Endothelial cell of umbilical vein (primary cell): ENCODE measurements around the gene ANKMY1. TPM values are rescaled to one million over a fixed set of nuclear protein-coding genes. Genes with fewer than 3 reads are reported as not detected.

Source experiments
- BruUV-seq: library from RNA; stranded (reverse); fragments of 400-500 nt; replicated peaks from 2 replicates; lab custom pipeline; 2021; lab: Mats Ljungman, UMichigan
- CTCF ChIA-PET: fragments of 300-600, 350-600 bp; sonication (Branson Sonifier 250); formaldehyde crosslinking; loops from one replicate; lab custom pipeline; 2021; ENCODE audit warnings: antibody characterized with exemption, inconsistent platforms; lab: Charles Lee
- POLR2A ChIA-PET: fragments of 300-600, 350-600 bp; sonication (Branson Sonifier 250); formaldehyde crosslinking; loops from one replicate; lab custom pipeline; 2021; ENCODE audit warnings: antibody characterized with exemption, inconsistent platforms; lab: Charles Lee
- DNase-seq: peaks from one replicate; pipeline ENCODE4 v3.0.0-alpha.2; 2011; ENCODE audit warnings: low read depth, low spot score
- FAIRE-seq: peaks from 2 replicates; lab custom pipeline; 2011; peaks lifted over from hg19 to GRCh38; lab: Jason Lieb, UNC
- H2AFZ ChIP-seq: 2 replicates; pipeline ENCODE4 v1.6.0; 2012; ENCODE audit warnings: low read depth, low read length, control low read depth, inconsistent platforms
- H3K27ac ChIP-seq: 2 replicates; pipeline ENCODE4 v1.5.1; 2011; ENCODE audit warnings: low read depth, mild to moderate bottlenecking, control low read depth, low read length, moderate library complexity; ENCODE audit not compliant: insufficient read depth
- H3K27me3 ChIP-seq, 2 experiments: 2 replicates each; pipeline versions ENCODE4 v1.6.0 to v1.6.1; 2011; ENCODE audit warnings: low read length in 2 of 2, mixed read lengths in 1 of 2; ENCODE audit not compliant: control insufficient read depth in 2 of 2, insufficient read depth in 2 of 2
- H3K36me3 ChIP-seq, 2 experiments: 2 replicates in 1 of 2; 3 replicates in 1 of 2; pipeline ENCODE4 v1.5.1; 2011; ENCODE audit warnings: low read length in 2 of 2, mild to moderate bottlenecking in 1 of 2, moderate library complexity in 1 of 2; ENCODE audit not compliant: control insufficient read depth in 2 of 2, insufficient read depth in 2 of 2; ENCODE audit errors: extremely low read depth in 1 of 2
- H3K4me1 ChIP-seq: 3 replicates; pipeline ENCODE4 v1.5.1; 2011; ENCODE audit warnings: mild to moderate bottlenecking, low read length; ENCODE audit not compliant: control insufficient read depth, insufficient read depth; ENCODE audit errors: extremely low read depth
- H3K4me2 ChIP-seq: 2 replicates; pipeline ENCODE4 v1.6.1; 2011; ENCODE audit warnings: low read length, control low read depth, mixed read lengths; ENCODE audit not compliant: insufficient read depth
- H3K4me3 ChIP-seq, 3 experiments: fragments of 200-600 bp in 1 of 3; sonication (generic), shearing (Covaris generic) in 1 of 3; replicated peaks in 1 of 3; 2 replicates each; pipeline ENCODE4 v1.5.1; 2011 to 2016; ENCODE audit warnings: control low read depth in 3 of 3, low read length in 3 of 3, mild to moderate bottlenecking in 2 of 3, inconsistent platforms in 1 of 3, low read depth in 1 of 3, moderate library complexity in 1 of 3; ENCODE audit not compliant: insufficient read depth in 1 of 3
- H3K79me2 ChIP-seq: 2 replicates; pipeline ENCODE4 v1.6.0; 2012; ENCODE audit warnings: low read length, inconsistent platforms; ENCODE audit not compliant: control insufficient read depth, insufficient read depth
- H3K9ac ChIP-seq: replicated peaks from 2 replicates; pipeline ENCODE3; 2011; ENCODE audit warnings: low read length, control low read depth; ENCODE audit not compliant: insufficient read depth; ENCODE audit errors: extremely low read depth
- H3K9me1 ChIP-seq: replicated peaks from 3 replicates; pipeline ENCODE4 v1.6.0; 2011; ENCODE audit warnings: mild to moderate bottlenecking, low read length; ENCODE audit not compliant: control insufficient read depth, insufficient read depth; ENCODE audit errors: extremely low read depth
- H3K9me3 ChIP-seq: replicated peaks from 2 replicates; pipeline ENCODE4 v1.5.1; 2012; ENCODE audit warnings: low read length, inconsistent platforms; ENCODE audit not compliant: control insufficient read depth, insufficient read depth
- H4K20me1 ChIP-seq: replicated peaks from 2 replicates; pipeline ENCODE3; 2011; ENCODE audit warnings: mild to moderate bottlenecking, low read length; ENCODE audit not compliant: control insufficient read depth, insufficient read depth; ENCODE audit errors: extremely low read depth
- EZH2 ChIP-seq: IDR thresholded peaks from 2 replicates; pipeline ENCODE4 v1.6.1; 2012; ENCODE audit warnings: borderline replicate concordance, low read depth, mild to moderate bottlenecking, moderate library complexity, low read length, inconsistent platforms; ENCODE audit not compliant: severe bottlenecking
- FOS ChIP-seq: IDR thresholded peaks from 2 replicates; pipeline ENCODE4 v1.6.1; 2011; ENCODE audit warnings: mild to moderate bottlenecking, low read length, moderate library complexity, borderline replicate concordance; ENCODE audit not compliant: insufficient read depth
- GATA2 ChIP-seq: IDR thresholded peaks from 2 replicates; pipeline ENCODE4 v1.7.0; 2011; ENCODE audit warnings: low read depth, mild to moderate bottlenecking, moderate library complexity, mixed read lengths, low read length; ENCODE audit not compliant: insufficient read length, insufficient read depth
- JUN ChIP-seq: IDR thresholded peaks from 2 replicates; pipeline ENCODE4 v1.6.1; 2011; ENCODE audit warnings: borderline replicate concordance, low read depth; ENCODE audit not compliant: insufficient read length, insufficient read depth
- MYC ChIP-seq: IDR thresholded peaks from one replicate; pipeline ENCODE4 v1.6.1; 2011; ENCODE audit warnings: mild to moderate bottlenecking, low read depth, low read length
- POLR2A ChIP-seq: IDR thresholded peaks from 2 replicates; pipeline ENCODE4 v1.6.1; 2012; ENCODE audit warnings: low read depth, mild to moderate bottlenecking, control low read depth, low read length
- POLR2AphosphoS5 ChIP-seq: IDR thresholded peaks from 2 replicates; pipeline ENCODE4 v1.6.1; 2012; ENCODE audit warnings: low read depth, mild to moderate bottlenecking, control low read depth, low read length, moderate library complexity; ENCODE audit not compliant: insufficient read depth
- dilution Hi-C: fragments of 300-500 bp; cut with MboI; formaldehyde crosslinking; loops from one replicate; pipeline ENCODE4 v1.15.0; 2019; ENCODE audit warnings: low sequenced_read_pairs; ENCODE audit not compliant: extremely low pct_ligation_motif_present
- intact Hi-C: fragments of 100-400 bp; cut with micrococcal nuclease; formaldehyde crosslinking; loops from one replicate; pipeline ENCODE4 v1.10.0; 2022
- polyA plus RNA-seq, 4 experiments: library from polyadenylated mRNA; depleted of rRNA in 3 of 4; stranded (reverse) in 3 of 4; unstranded in 1 of 4; fragments of >200 nt; gene quantifications; 2 replicates each; pipeline versions ENCODE4 v1.2.1 to v1.2.3, GENCODE V29; 2011 to 2012; ENCODE audit warnings: missing spikeins in 1 of 4
- total RNA-seq: library from RNA; stranded (reverse); gene quantifications from 2 replicates; pipeline ENCODE4 v1.2.3, GENCODE V29; 2021
- TF ChIP-seq, protein P1 (sequence below), 2 donors: IDR thresholded peaks; 1 replicate in 1 of 2; 2 replicates in 1 of 2; pipeline ENCODE4 v1.5.1; 2011; ENCODE audit warnings: low read length in 2 of 2, mild to moderate bottlenecking in 2 of 2, moderate library complexity in 2 of 2, control low read depth in 1 of 2, inconsistent platforms in 1 of 2, low read depth in 1 of 2; ENCODE audit not compliant: insufficient read depth in 1 of 2; ENCODE audit errors: extremely low read depth in 1 of 2
- TF ChIP-seq, protein P2 (sequence below): IDR thresholded peaks from 2 replicates; pipeline ENCODE4 v1.6.1; 2011; ENCODE audit not compliant: insufficient read depth, insufficient read length

Gene ANKMY1
- total and polyA plus RNA-seq, 2 donors (not counting 3 experiments of a cell fraction or from before 2014, with no cell fraction given), result 9.0 to 16.0 TPM

GRCh38 chr2:240600451-240600961, 42.7 kb upstream of the ANKMY1 start:
- Histone ChIP-seq H2AFZ (no peak overlapping the region), H3K79me2 (no peaks in the 10 kb centered on the region), H3K4me3 (no peak overlapping the region), H3K4me1 (peaks cover 2% of the 10 kb centered on the region), H4K20me1 (no peaks in the 10 kb centered on the region), H3K4me2 (no peak overlapping the region), H3K9ac (no peak overlapping the region), H3K9me1 (no peaks in the 10 kb centered on the region), H3K27me3 (no peaks in the 10 kb centered on the region), H3K9me3 (no peaks in the 10 kb centered on the region), H3K36me3 (peaks cover 0 to 8% of the 10 kb centered on the region in 2 experiments), H3K27ac (no peak overlapping the region)
- dilution Hi-C loops (no loop called here), intact Hi-C loops (loop anchor here (5.0 kb wide), 1 partner anchor 312 kb away; no protein-coding TSS in a partner anchor)
- TF ChIP-seq GATA2 (no peak), POLR2AphosphoS5 (no peak), MYC (no peak), FOS (no peak), POLR2A (no peak), JUN (no peak), EZH2 (no peak)
- TF ChIP-seq, protein P1, sequence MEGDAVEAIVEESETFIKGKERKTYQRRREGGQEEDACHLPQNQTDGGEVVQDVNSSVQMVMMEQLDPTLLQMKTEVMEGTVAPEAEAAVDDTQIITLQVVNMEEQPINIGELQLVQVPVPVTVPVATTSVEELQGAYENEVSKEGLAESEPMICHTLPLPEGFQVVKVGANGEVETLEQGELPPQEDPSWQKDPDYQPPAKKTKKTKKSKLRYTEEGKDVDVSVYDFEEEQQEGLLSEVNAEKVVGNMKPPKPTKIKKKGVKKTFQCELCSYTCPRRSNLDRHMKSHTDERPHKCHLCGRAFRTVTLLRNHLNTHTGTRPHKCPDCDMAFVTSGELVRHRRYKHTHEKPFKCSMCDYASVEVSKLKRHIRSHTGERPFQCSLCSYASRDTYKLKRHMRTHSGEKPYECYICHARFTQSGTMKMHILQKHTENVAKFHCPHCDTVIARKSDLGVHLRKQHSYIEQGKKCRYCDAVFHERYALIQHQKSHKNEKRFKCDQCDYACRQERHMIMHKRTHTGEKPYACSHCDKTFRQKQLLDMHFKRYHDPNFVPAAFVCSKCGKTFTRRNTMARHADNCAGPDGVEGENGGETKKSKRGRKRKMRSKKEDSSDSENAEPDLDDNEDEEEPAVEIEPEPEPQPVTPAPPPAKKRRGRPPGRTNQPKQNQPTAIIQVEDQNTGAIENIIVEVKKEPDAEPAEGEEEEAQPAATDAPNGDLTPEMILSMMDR (IDR thresholded peaks at IDR 0.05; ENCODE audit: extremely low read depth in 1 of 2, insufficient read depth in 1 of 2, low read depth in 1 of 2, low read length in 2 of 2), result no peak
- TF ChIP-seq, protein P2, sequence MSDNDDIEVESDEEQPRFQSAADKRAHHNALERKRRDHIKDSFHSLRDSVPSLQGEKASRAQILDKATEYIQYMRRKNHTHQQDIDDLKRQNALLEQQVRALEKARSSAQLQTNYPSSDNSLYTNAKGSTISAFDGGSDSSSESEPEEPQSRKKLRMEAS, result no peak
- no TSS peak for BruUV-seq
- FAIRE-seq (no peak), DNase-seq (no peak)
- ChIA-PET CTCF (no interaction called here), POLR2A (no interaction called here)
